ENCODE measurements around the gene DOP1A. TPM values are rescaled to one million over a fixed set of nuclear protein-coding genes. Genes with fewer than 3 reads are reported as not detected.

The DOP1A gene
- polyA plus RNA-seq, 3 donors = 32.5 to 43.1 (median 32.9) TPM

GRCh38 chr6:83192871-83193746, 125.6 kb downstream of the DOP1A start, which contains the start of the genes PGM3 and RWDD2A:
TSS of gene PGM3 (minus strand) at chr6:83193265. CDS start at chr6:83191012, 2,253 bp downstream.
TSS of gene RWDD2A (plus strand) at chr6:83193357. CDS start at chr6:83194452, 1,095 bp downstream.
- peak in 2 of 3 donors; percentile 74 to 75 for DNase-seq (ENCODE audit: low read depth in 3 of 3, low spot score in 2 of 3)

- peak in 1 of 3 donors; percentile 13 for DNase-seq (ENCODE audit: low read depth in 3 of 3, low spot score in 2 of 3)
Observed at GRCh38 chr6:83193747-83194566, 126.5 kb downstream of the DOP1A start.

GRCh38 chr6:83198486-83199172, 131.2 kb downstream of the DOP1A start:
- DNase-seq (ENCODE audit: low read depth in 3 of 3, low spot score in 2 of 3) = no peak

- DNase-seq (ENCODE audit: low read depth in 3 of 3, low spot score in 2 of 3) = no peak
Observed at GRCh38 chr6:83199173-83199862, 131.8 kb downstream of the DOP1A start.

- no peak for DNase-seq (ENCODE audit: low read depth in 3 of 3, low spot score in 2 of 3)
Observed at GRCh38 chr6:83199863-83200225, 132.4 kb downstream of the DOP1A start.

GRCh38 chr6:83202031-83202430, 134.6 kb downstream of the DOP1A start:
- DNase-seq (ENCODE audit: low read depth in 3 of 3, low spot score in 2 of 3) = no peak

GRCh38 chr6:83215131-83216047, 147.9 kb downstream of the DOP1A start:
- DNase-seq (ENCODE audit: low read depth in 3 of 3, low spot score in 2 of 3) = peak in 1 of 3 donors; percentile 41

GRCh38 chr6:83216806-83217205, 149.3 kb downstream of the DOP1A start:
- DNase-seq (ENCODE audit: low read depth in 3 of 3, low spot score in 2 of 3) = no peak

Other genes starting within 250 kb of the DOP1A start
- 10 to 100 TPM in 1 of 3 donors, 1 to 10 TPM in 2; 8.0 to 10.3 (median 9.2) TPM for gene UBE3D, start 1.8 kb upstream of the DOP1A start, polyA plus RNA-seq (ENCODE audit: insufficient read length in 3 of 3)
- 10 to 100 TPM; 44.5 to 46.9 (median 46.5) TPM for gene PGM3, start 125.6 kb downstream of the DOP1A start, polyA plus RNA-seq (ENCODE audit: insufficient read length in 3 of 3)
- 1 to 10 TPM; 7.5 to 7.9 (median 7.8) TPM for gene RWDD2A, start 125.7 kb downstream of the DOP1A start, polyA plus RNA-seq (ENCODE audit: insufficient read length in 3 of 3)